HG03442 (cell line): ENCODE results near the gene HS6ST1.
"Not testable (repeated sequence)": the region's sequence is repeated elsewhere in the genome, so short reads cannot be mapped to it uniquely, and the experiment has no call there.

Experiments used
- ATAC-seq: cut with Tn5 transposase; IDR thresholded peaks from one replicate; pipeline ENCODE4 v1.9.1; 2021; ENCODE audit warnings: mild to moderate bottlenecking, moderate library complexity; ENCODE audit not compliant: unreplicated experiment

Gene HS6ST1

DNA sequence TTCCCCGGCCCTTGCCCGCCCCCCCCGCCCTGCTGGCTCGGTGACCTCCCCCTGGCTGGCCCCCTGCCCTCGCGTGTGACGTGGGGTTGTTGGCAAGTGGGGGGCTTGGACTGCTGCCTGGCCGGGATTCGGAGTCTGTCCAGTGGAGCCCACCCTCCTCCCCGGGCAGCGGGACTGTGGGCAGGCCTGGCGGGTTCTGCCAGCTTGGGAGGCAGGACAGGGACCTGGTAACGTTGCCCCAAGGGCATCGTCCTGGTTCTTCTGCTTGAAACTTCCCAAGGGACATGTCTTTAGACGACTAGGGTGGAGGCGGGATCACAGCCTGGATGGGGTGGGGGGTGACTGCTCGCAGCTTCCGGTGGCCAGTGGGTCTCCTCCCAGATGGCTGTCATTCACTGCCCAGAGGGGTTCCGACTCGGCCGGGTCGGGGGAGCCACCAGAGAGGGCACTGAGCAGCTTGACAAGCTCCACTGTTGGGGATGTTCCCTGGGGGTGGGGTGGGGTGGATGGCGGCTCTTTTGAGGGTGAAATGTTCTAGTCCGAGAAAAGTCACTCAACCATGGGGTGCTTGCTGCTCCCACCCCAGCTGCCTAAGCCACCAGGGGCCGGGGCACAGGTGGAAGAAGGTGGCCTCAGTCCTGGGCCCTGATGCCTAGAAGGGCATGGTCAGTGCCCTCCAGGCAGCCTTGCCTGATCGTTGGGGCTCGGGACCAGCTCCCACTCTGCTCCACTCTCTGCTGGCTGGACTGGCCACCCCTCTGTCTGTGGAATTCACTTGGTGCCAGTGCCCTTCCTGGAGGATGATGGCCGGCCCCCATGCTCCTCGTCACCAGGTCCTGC lies 4.3 kb upstream of the HS6ST1 start:
- ATAC-seq, result no peak

DNA sequence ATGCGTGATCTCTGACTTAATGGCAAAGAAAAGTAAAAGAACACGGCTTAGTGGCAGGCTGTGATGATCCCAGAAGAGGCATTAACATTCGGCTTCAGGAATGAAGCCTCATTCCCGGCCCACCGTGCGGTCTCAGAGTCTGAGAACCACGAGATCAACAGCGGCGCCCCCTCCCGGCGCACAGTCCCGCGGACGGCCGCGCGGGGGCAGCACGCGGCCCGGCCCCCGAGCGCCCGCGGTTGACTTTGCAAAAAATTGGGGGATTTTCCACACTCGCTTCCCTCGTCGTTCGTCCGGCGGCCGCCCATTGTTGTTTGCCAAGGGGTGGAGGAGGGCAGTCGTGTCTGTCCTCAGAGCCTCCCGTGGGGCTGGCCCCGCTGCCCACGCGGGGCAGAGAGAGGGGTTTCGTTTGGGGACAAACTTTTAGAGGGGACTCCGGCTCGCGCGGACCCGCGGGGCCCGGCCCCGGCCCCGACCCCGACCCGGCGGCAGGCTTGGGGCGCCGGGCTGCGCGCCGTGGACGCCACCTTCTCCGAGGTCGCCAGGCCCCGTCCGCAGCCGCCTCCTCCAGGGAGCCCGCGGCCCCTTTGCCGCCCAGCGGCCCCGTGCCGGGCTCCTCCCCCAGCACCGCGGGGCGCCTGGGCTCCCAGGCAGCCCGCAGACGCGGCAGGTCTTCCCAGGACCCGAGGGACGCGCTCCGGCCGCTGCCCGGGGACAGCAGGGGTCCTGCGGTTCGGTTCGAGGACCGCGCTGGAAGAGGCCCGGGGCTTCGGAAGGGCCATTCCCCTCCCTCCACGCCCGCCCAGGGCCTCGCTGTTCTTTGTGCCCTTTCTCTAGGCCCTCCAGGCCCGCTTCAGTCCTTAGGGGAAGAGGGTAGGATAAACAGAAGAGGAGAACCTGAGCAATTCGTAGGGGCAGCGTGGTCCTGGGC lies 3.4 kb upstream of the HS6ST1 start:
- ATAC-seq, result peak; percentile 49

DNA sequence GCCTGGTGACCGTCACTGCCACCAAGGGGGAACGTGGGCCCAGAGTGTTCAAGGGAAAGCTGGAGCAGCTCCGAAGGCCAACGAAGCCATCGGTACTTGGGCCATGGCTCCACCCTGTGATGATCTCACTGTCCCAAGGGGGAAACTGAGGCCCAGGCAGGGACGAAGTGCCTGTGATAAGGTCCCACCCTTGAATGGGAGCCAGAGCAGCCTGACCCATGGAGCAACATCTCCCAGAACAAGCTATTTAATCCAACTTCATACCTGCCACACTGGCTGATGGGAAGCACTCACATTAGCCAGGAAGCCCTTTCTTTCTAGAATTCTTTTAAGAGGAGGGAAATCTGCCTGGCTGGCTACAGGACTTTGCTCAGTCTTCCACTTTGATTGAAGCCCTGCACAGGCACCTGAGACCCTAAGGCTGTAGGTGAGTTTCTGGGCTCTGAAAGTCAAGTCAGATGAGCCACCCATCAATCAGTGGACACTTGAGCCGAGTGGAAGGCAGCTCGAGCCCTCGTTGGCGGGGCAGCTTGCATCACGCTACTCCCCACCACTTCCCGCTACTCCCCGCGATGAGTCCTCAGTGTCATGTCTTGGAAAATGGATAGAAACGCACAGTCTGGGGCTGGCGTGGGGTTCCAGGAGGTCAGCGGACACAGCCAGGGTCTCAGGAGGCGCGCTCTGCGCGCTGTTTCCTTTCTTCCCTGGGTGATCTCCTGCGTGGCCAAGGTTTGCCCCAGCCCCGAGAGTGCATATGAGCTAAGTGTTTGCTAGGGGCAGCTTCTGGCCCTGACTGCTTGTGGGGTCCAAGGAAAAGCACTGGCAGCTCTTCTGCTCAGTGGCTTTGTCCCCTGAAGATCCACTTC lies 2.5 kb upstream of the HS6ST1 start:
- ATAC-seq, result no peak

DNA sequence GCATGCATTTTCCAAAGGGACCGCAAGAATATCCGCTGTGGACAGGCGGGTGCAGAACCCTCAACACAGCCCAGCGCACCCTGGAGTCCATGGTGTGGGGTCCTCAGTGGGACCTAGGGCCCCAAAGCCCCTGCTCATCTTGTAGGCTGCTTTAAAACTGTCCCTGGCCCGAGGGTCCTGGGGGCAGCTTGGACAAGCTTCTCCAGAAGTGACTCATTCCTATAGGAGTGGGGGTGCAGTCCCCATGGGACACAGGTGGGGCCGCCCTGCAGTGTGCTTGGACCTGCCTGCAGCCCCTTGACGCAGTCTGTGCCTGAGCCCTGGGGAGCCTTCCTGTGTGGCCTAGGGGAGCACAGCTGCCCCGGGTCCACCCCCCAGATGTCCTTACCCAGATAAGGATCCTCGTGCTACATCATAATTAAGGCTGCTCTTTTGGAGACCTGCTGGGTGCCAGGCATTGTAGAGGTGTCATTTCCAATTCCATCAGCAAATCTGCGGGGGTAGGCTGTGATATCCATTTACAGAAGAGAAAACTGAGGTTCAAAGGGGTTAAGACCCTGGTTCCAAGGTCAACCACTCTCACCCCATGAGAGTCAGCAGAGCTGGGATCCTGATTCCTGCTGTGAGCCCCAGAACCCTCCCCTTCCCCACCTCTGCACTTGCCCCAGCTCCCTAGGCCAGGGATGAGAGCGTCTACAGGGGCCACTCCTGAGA lies 1.7 kb upstream of the HS6ST1 start:
- ATAC-seq, result no peak

DNA sequence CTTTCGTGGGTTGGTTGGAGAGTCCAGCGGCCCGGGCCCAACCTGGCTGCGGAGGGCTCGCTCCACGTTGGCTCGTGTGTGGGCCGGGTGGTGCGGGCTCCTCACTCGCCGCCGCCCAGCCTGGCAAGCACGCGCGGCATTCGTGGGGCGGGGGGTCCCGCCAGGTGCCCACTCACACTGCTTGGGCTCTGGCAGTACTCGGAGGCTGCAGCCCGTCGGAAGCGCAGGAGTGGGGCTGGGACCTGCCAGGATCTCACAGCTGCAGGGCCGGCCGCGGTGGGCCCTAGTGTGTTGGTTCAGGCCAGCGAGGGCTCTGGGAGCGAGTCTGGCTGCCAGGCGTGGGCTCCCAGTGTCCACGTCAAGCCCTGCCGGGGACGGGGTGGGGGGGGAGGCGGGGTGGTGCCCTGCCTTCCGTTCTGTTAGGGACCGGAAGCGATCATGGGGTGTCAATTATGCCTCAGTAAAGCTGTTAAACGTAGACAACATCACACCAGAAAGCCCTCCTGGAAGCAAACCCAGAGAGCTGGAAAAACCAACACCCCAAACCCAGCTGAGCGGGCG lies 1.0 kb upstream of the HS6ST1 start:
- ATAC-seq, result no peak

DNA sequence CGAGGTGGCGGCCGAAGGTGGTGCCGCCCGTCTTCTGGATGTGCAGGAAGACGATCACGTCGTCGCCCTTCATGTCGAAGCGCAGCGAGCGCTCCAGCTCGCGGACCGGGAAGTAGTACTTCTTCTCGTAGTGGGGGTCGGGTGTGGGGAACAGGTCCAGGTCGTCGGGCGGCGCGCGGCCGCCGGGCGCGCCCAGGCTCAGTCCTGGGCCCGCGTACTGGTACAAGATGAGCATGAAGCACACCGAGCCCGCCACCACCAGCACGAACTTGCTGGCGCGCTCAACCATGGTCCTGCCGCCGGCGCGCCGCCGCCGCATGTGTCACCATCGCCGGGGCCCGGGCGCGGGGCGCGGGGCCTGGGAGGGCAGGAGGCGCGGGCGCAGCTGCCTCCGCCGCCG lies 423 bp downstream of the HS6ST1 start:
- peak; percentile 4 for ATAC-seq

DNA sequence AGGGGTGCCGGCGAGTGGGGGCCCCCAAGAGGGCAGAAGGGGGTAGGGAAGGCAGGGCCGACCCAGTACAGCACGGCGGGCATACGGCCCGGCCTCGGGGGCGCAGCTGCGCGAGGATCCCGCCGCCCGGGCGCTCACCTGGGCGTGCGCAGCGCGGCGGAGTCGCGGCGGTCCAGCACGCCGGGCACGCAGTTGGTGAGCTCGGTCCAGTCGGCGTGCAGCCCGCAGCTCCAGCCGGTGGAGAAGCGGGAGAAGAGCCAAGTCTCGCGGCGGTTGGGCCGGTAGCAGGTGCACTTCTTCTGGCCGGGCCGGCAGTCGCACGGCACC lies 806 bp downstream of the HS6ST1 start:
- not testable (repeated sequence) for ATAC-seq

DNA sequence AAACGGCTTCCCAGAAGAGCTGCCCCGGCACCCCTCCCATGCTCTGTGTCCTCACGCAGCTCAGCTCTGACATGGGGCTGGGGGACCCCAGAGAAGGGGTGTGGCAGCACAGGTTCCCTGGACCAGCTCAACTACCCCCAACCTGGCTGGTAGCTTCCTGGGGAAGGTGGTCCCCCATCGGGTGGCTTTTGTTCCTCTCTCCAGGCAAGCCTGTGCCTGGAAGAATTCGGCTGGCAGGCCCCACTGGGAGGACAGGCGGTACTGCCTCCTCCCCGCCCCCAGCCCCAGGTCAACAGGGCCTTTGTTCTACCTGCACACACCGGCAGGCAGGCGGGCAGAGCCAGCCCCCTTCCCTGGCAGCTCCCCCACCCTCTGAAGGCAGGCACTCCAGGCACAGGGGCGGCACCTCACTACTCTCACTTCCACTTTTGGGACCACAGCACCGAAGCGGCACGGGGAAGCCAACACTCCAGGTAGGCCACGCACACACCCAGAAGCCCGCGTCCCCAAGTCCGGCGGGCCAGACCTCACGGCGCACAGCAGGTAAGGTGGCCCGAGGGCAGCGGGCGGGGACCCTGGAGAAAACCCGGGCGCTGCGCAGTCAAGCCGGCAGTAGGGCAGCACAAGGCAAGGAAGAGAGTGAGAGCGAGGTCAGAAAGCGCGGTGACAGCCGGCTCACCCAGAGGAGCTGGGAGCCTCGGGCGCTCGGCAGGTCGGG lies 1.3 kb downstream of the HS6ST1 start:
- ATAC-seq, result peak; percentile 35

DNA sequence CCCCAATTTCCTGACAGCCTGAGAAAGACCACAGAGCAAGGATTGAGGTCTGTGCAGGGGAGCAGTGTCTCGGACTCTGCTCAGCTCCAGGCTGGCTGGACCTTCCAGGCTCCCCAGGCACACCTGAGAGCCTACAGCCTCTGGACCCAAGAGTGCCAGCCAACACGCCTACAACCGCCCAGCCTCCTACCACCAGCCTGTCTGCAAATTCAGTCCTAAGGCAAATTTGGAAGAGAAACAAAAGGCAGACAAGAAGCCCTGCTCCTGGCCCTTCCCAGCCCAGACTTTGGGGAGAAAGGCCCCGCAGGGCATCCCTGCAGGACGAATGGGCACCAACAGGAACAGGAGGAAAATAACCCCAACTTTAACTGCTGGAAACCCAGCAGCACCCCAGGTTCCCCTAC lies 1.9 kb downstream of the HS6ST1 start:
- no peak for ATAC-seq

DNA sequence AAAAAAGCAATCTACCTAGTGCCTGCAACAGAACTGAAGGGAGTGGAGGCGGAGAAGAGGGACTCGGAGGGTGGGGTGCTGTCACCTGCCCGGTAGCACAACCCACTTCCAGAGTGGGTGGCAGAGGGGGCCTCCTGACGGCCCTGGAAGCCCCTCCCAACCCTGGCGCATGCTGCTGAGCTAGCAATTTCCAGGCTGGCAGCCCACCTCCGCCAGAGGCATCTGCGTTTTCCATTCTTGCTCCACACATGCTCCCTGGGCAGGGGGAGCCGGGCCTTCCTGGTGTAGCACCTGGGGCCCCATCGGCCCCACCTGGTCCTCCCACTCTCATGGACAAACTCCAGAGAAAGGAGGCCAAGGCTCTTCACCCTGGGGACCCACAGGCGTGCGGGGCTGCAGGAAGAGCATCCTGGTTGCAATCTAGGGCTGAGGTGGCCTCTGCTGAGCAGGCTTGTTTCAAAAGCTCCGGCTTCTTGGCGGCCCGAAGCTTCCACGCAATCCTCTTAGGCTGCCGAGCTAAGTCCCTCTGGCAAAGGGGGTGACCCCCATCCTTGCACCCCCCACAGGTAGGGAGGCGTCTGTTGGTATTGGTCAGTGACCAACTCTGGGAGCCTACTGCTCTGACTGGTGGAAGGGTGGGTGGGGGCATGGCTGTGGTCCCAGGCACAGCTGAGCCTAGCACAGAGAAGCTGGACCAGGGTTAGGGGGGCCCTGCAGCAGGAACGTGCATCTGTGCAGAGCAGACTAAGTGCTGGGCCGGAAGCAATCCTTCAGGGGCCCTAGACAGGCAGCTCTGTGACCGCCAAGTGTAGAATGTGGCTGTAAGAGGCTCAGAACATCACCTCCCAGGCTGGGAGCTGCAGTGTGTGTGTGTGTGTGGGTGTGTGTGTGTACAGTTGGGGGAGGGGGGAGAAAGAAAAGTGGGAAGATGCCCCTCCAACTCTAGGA lies 2.6 kb downstream of the HS6ST1 start:
- ATAC-seq, result no peak

DNA sequence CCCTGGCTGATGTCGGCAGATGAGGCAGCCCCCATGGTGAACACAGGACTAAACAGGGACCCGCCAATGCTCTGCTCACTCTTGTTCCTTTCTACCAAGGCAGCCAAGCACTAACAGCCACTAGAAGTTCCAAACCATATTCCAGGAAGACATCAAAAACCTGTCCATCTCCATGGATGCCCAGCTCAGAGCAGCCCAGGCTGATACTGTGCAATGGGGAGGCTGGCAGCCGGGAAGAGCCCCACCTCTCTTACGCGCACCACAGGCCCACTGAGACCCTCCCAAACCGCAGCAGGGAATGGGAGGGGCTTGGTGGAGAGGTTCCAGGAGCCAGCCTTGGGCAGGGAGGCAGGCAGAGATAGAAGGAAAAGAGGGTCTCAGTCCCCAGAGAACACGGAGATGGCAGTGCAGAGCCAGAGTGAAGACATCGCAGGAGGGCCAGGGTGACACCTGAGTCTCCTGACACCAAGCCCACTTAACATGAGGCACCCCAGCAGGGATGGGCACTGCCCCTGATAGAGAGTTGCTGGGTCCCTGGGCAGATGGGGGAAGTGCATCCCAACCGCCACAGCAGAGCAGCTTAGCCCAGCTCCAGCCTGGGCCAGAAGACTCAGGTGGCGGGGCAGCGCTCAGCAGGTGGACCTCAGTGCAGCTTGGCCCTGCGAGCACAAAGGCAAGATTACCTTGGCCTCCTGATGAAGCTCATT lies 3.4 kb downstream of the HS6ST1 start:
- no peak for ATAC-seq

DNA sequence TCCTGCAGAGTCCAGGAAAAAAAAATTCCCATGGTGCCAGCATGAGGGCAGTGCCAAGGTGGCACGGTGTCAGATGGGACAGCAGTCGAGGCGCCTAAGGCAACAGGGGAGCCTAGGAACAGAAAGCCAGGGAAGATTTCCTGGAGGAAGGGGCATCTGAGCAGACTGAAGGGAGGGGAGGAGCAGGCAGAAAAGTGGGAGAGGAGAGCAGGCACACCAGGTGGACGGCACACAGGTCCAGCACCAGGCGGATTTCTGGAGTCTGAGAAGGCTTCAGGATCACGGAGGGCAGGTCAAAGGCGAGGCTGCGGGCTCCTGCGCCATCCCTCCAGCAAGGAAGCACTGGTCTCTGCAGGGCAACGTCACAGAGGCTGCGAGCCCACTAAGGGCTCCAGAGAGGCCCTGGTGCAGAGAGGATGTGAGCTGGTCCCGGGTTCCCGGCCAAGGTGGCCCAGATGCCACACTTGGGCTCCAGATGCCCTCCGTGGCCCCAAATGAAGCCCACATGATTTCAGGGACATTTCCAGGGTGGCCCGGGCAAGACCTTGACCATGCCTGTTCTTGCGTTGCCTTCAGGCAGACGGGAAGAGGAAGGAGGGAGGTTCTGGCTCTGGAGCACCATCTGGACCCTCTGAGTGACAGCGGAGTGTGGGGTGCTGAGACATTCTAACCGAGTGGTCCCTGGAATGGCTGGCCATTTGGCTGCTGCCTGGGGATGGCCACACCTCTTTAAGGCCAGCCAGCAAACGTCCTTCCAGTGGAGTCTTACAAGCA lies 4.1 kb downstream of the HS6ST1 start:
- ATAC-seq, result no peak

DNA sequence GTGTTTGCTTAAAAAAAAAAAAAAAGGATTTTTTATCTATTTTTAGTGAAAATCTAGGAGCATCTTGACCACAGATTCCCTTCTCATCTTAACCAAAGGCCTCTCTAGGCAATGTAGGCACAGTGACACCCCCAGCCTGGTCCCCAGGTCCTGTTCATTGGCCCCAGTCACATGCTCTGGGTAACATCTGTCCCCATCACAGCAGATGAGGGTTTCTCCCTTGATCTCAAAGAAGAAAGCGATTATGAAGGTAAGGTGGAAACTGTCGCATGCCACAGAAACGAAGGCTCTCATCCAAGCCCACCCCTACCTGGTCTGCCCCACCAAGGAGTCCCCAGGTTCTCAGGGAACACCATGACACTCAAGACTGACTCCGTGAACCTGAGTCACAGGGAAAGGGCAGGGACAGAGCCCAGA lies 4.7 kb downstream of the HS6ST1 start:
- no peak for ATAC-seq

DNA sequence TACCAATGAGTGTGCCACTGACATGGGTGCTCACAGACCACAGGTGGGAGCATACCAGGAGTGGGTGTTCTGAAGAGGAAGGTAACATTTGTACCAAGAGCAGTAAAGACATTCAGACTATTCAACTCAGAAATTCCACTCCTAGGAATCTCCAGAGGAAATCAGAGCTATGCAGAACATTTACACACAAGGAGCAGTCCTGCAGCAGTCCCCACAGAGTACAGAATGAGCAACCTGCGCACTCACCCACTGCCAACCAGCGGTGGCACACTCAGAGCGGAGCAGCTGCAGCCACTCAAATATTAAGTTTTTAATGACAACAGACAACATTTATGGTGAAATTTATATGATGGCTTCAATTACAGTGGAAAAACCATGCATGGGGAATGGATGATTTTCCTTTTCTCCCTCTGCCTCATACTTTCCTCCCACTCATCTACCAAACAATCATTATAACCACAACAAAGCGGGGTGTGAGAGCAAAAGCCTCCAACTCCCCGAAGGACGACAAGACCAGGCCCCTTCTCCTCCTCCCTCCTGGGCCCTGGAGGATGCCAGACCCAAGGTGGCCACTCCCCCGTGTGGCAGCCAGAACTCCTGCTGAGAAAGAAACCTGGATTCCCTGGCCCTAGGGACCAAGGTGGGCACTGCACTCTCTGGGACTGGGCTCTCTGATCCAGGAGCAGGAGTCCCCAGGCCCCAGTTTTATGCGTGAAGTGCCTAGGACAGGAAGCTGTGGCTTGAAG lies 5.4 kb downstream of the HS6ST1 start:
- no peak for ATAC-seq

DNA sequence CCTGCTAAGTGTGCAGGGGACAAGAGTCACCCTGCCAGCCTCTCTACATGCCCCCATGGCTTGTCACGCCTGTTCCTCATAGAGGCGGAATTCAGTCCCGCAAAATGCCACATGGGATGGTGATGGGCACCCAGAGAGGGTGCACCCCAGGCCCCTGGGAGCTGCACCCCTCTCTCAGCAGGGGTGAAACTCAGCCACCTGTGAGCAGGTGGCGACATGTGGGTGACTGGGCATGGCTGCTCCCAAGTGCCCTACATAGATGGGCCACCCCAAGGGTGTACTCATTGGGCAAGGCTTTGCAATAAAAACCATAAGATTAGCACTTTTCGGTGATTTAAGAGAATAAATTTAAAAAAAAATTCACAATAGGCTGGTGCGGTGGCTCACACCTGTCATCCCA lies 6.3 kb downstream of the HS6ST1 start:
- no peak for ATAC-seq

DNA sequence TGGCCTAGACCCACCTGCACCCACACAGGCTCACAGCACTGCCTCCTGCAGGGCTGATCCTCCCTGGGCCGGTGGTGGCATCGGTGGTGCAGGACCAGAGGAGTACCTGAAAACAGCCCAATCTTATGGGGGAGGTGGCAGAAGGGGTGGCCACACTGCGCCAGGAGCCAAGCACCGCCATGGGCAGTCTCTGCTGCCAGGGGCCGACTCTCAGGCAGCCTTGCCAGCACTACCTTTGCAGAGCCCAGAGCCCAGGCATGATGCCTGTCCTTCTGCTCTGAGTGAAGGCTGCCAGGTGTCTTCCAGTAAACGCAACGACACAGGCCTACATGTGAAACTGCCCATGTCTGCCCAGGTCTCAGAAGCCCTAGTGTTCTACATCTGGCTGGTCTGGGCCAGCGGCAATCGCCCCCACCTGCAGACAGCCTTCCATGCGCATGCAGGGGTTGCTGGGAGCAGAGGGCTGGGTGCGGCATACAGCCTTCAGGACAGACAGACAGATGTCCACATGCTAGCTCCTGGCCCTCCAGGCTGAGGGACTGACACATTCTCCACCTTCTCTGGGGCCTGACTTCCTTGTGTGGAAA lies 6.8 kb downstream of the HS6ST1 start:
- no peak for ATAC-seq
